GM21526 (cell line): ENCODE measurements around the gene ZNF148.

Experiments used
- ATAC-seq: cut with Tn5 transposase; IDR thresholded peaks from one replicate; pipeline ENCODE4 v1.9.1; 2021; ENCODE audit warnings: moderate library complexity; ENCODE audit not compliant: unreplicated experiment, low FRiP score

Gene ZNF148

GRCh38 chr3:125334675-125335560 lies 40.2 kb downstream of the ZNF148 start:
- no peak for ATAC-seq

DNA sequence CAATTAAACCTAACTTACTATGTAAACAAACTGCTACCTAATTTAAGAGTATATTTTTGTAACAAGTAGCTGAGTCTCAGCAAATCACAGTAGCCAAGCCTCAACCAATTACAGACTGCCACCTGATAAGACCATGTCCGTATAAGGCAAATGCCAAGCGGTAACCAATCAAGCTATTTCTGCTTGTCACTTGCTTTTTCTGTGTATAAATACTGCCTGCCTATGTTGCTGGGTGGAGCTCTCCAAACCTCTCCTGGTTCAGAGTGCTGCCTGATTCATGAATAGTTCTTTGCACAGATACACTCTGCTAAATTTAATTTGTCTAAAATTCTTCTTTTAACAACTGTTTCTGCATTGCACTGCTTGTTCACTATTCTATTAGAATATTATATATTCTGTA lies 42.6 kb downstream of the ZNF148 start:
- ATAC-seq: no peak

DNA sequence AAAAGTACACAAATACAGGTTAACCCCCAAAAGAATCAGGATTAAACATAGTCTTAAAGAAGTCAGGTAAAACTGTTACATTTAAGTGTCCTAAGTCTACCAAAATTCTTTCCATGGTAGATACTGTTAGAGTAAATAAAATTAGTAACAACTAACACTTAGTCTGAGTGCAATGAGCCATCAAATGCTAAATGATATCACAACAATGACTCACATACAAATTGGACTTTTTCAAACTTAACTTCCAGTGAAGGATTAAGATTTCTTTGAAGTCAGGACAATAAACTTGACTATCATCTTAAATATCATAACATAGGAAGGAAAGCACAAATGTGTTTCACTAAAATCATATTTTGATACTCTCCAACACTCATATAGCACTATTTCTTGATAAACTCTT lies 43.9 kb downstream of the ZNF148 start:
- ATAC-seq: no peak

- ATAC-seq: no peak
Observed at GRCh38 chr3:125326957-125327356, 48.2 kb downstream of the ZNF148 start.

DNA sequence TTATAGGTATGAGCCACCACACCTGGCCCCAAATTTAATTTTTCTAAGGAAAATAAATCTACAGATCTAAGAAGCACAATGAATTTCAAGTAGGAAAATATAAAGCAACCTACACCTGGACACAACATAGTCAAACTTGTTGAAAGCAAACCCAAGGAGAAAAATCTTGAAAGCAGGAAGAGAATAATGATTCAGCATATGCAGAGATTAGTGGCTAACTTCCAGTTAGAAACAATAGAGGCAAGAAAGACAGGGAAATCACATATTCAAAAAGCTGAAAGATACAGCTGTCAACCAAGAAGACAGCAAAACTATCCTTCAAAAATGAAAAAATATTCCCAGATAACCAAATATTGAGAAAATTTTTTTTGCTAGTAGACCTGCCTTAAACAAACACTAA lies 49.4 kb downstream of the ZNF148 start:
- no peak for ATAC-seq

- no peak for ATAC-seq
Observed at GRCh38 chr3:125324341-125324740, 50.8 kb downstream of the ZNF148 start.

GRCh38 chr3:125322917-125323316 lies 52.2 kb downstream of the ZNF148 start:
- no peak for ATAC-seq

GRCh38 chr3:125322166-125322565 lies 53.0 kb downstream of the ZNF148 start:
- no peak for ATAC-seq

GRCh38 chr3:125319765-125320164 lies 55.4 kb downstream of the ZNF148 start:
- ATAC-seq: no peak

GRCh38 chr3:125318871-125319270 lies 56.3 kb downstream of the ZNF148 start:
- no peak for ATAC-seq

- no peak for ATAC-seq
Observed at GRCh38 chr3:125318167-125318865, 56.8 kb downstream of the ZNF148 start.

DNA sequence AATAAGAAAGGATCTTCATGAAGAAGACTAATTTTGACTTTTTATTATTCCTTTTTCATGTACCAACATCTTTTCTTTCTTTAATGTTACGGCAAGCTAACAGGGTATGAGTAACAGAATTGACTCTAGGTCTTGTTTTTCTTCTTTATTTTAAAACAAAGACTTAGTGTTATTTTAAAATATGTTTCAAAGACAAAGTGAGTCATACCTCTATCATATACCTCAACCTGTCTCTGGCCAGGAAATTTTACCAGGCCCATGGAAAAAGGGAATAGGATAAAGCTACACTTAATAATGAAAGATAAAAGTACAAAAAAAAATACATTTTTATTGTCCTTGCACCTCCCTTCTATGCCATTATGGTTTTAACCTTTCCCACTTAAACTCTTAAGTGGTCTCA lies 57.4 kb downstream of the ZNF148 start:
- ATAC-seq: no peak

DNA sequence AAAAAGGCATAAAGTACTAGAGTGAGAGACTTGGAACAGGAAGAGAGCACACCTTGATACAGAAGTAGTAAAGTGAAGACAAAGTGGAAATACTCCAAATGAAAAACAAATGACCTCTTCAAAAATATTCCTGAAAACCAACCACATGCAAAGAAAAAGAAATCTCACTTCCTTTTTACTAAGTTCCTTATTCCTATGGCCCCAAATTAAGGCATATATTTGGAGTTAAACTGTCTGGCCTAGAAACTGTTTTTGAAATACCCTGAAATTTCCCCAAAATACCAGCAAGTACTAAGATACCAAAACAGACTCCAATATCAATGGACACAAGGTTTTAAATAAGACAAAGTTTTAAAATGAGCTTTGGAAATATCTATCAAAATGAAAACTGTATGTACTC lies 58.2 kb downstream of the ZNF148 start:
- ATAC-seq: no peak

- ATAC-seq: no peak
Observed at GRCh38 chr3:125316246-125316645, 58.9 kb downstream of the ZNF148 start.

DNA sequence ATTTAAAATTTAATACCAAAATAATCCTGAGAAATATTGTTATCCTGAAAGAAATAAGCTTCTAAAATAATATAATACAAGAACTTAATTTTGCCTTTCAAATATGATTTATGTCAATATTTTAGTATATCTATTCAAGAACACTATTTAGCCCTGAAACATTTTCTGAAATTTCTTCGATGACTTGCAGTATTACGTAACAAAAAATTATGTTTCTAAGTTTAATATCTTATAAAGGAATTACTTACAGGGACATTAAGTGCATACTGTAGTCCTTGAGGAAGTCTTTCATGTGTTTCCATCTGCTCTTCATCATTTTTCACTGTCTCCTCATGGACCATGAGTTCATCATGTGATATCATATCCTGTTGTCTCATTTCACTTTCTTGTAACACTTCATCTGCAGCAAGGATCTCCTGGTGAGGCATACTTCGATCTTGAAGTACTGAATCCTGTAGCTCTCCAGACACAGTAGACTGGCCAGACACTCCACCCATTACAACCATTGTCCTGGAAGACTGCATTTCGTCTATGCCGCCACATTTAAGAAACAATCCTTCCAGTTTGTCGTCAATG lies 62.0 kb downstream of the ZNF148 start:
- ATAC-seq: no peak

- ATAC-seq: no peak
Observed at GRCh38 chr3:125310623-125311081, 64.5 kb downstream of the ZNF148 start.

- no peak for ATAC-seq
Observed at GRCh38 chr3:125309476-125309875, 65.6 kb downstream of the ZNF148 start.

GRCh38 chr3:125306620-125307019 lies 68.5 kb downstream of the ZNF148 start:
- no peak for ATAC-seq

DNA sequence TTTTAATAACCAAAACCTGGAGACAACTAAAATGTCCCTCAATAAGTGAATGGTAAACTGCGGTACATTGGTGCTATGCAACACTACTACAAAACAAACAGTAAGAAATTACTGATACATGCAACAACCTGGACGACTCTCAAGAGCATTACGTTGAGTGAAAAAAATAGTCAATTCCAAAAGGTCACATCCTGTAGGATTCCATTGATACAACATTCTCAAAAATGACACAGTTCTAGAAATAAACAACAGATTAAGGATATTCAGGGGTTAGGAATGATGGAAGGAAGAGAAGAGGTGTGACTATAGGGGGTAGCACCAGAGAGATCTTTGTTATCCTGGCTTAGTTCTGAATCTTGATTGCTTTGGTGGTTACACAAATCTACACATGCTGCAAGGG lies 72.2 kb downstream of the ZNF148 start:
- ATAC-seq: no peak

- ATAC-seq: no peak
Observed at GRCh38 chr3:125300416-125300815, 74.7 kb downstream of the ZNF148 start.

DNA sequence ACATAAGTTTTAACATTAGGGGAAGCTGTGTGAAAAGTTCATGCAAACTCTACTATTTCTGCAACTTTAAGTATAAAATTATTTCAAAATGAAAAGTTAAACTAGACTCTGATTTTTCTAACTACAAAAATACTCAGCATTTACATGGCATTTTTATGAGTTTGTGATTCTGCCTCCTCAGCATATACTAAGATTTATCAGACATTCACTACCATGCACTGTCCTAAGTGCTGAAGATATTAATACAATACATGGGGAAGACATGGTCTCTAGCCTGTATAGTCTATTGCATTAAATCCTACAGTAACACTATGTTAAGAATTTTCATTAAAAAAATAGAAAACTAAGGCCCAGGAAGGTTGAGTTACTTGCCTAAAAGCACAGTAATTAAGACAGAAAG lies 80.7 kb downstream of the ZNF148 start:
- no peak for ATAC-seq
